Pancreas (tissue), 10 donors: ENCODE data around the gene ARID5A. TPM values are rescaled to one million over a fixed set of nuclear protein-coding genes. Genes with fewer than 3 reads are reported as not detected.
A peak's percentile ranks its signal among the peaks of the same experiment; 100 is the strongest.
"Not testable (repeated sequence)": the region's sequence is repeated elsewhere in the genome, so short reads cannot be mapped to it uniquely, and the experiment has no call there.

Experiments used
- ATAC-seq, 4 donors: fragments of 200-7000 bp; cut with Tn5 transposase; one replicate each; pipeline versions ENCODE4 v1.8.0 to v1.9.1; 2020; ENCODE audit warnings: mild to moderate bottlenecking in 4 of 4, moderate library complexity in 4 of 4
- DNase-seq, 6 donors: peaks; one replicate each; pipeline ENCODE4 v3.0.0-alpha.2; 2020
- FAIRE-seq: peaks from 2 replicates; lab custom pipeline; 2012; peaks lifted over from hg19 to GRCh38; lab: Jason Lieb, UNC
- H3K27ac ChIP-seq, 4 donors: fragments of 200-600 bp; sonication (generic); 1 replicate in 3 of 4; 2 replicates in 1 of 4; pipeline versions ENCODE4 v1.5.0 to v1.8.0; 2020
- H3K27me3 ChIP-seq, 4 donors: fragments of 200-600 bp; one replicate each; pipeline ENCODE4 v1.8.0; 2021
- H3K36me3 ChIP-seq, 3 donors: fragments of 200-600 bp; sonication (generic) in 1 of 3; one replicate each; pipeline versions ENCODE4 v1.5.0 to v1.8.0; 2020 to 2021
- H3K4me1 ChIP-seq, 3 donors: fragments of 200-600 bp; one replicate each; pipeline ENCODE4 v1.8.0; 2021
- H3K4me3 ChIP-seq, 4 donors: fragments of 200-600 bp; sonication (generic) in 2 of 4; one replicate each; pipeline versions ENCODE4 v1.5.0 to v1.8.0; 2020 to 2021
- H3K9me3 ChIP-seq, 4 donors: fragments of 200-600 bp; one replicate each; pipeline ENCODE4 v1.8.0; 2021
- CTCF ChIP-seq, 4 donors: fragments of 200-600 bp; sonication (generic) in 3 of 4; IDR thresholded peaks; one replicate each; pipeline versions ENCODE4 v1.5.0 to v1.8.0; 2021; ENCODE audit warnings: antibody characterized with exemption in 4 of 4
- WGBS, 2 donors: extraction: QIAGEN DNeasy Blood & Tissue Kit; methylation state at CpG; one replicate each; pipeline ENCODE4 v1.1.7; 2013; 5-methylcytosine and 5-hydroxymethylcytosine counted together
- intact Hi-C, 3 donors: fragments of 100-400 bp; cut with DNase I; formaldehyde crosslinking; loops; one replicate each; pipeline versions ENCODE4 v1.11.1 to v1.14.2; 2022
- polyA plus RNA-seq, 2 donors: library from polyadenylated mRNA; stranded (reverse); fragments of 200-250 nt; gene quantifications; one replicate each; pipeline ENCODE4 v1.2.3, GENCODE V29; 2013
- total RNA-seq, 6 donors: library from RNA; stranded (reverse); fragmentation: NEBNext Ultra II Directional in 4 of 6; extraction: Animal tissue kit (Norgen Biotek cat#: 25700) in 4 of 6; gene quantifications; one replicate each; pipeline versions ENCODE4 v1.2.1 to v1.2.4, GENCODE V29; 2021 to 2023
- donor health status: healthy with polysubstance abuse.
- donor health status: DM: no; HTN: no; CAD: no; lungs with moderate emphysema.
- donor health status: DM: no; HTN: no; CAD: no.
- donor health status: control.
- donor health status: control.
- donor health status: Bipolar disorder and iron deficiency.
- donor health status: DM: yes; HTN: yes; CAD: no.
- donor health status: DM: no; HTN: no; CAD: no.
- donor health status: DM: no; HTN: no; CAD: no.
- donor health status: DM: yes; HTN: yes; CAD: no.

The ARID5A gene
- total and polyA plus RNA-seq, 8 donors, result 3.3 to 20.7 (median 6.7) TPM

- Histone ChIP-seq H3K4me1 (no peaks in the 10 kb centered on the region), H3K27ac (no peak overlapping the region), H3K27me3 (no peaks in the 10 kb centered on the region), H3K9me3 (no peaks in the 10 kb centered on the region), H3K4me3 (no peak overlapping the region), H3K36me3 (no peaks in the 10 kb centered on the region)
- no peak for FAIRE-seq
- ATAC-seq, result no peak
- WGBS, 2 donors, result 93 to 95% methylated on average over 14 of the region's 14 CpGs
- DNase-seq, result peak in 1 of 6 donors; percentile 57
- TF ChIP-seq CTCF (IDR thresholded peaks at IDR 0.05), result no peak
- intact Hi-C loops, result loop anchor here in 1 of 3 donors (5.0 kb wide), 1 partner anchor 246 kb away; no protein-coding TSS in a partner anchor
These were observed 14.4 kb downstream of the ARID5A start for GRCh38 chr2:96550787-96551604.

GRCh38 chr2:96551605-96552314, 15.2 kb downstream of the ARID5A start:
- peak in 1 of 6 donors; percentile 65 for DNase-seq
- H3K27ac ChIP-seq, result no peak overlapping the region
- no peak for ATAC-seq
- H3K9me3 ChIP-seq, result no peaks in the 10 kb centered on the region
- WGBS, 2 donors, result 94 to 97% methylated on average over 23 to 25 of the region's 25 CpGs
- no peaks in the 10 kb centered on the region for H3K4me1 ChIP-seq
- no peaks in the 10 kb centered on the region for H3K36me3 ChIP-seq
- no peak for FAIRE-seq
- intact Hi-C loops, result loop anchor here in 1 of 3 donors (5.0 kb wide), 1 partner anchor 246 kb away; no protein-coding TSS in a partner anchor
- H3K4me3 ChIP-seq, result no peak overlapping the region
- no peaks in the 10 kb centered on the region for H3K27me3 ChIP-seq
- no peak for TF ChIP-seq CTCF (IDR thresholded peaks at IDR 0.05)

GRCh38 chr2:96552315-96553175, 16.0 kb downstream of the ARID5A start:
- Histone ChIP-seq H3K4me1 (no peaks in the 10 kb centered on the region), H3K36me3 (no peaks in the 10 kb centered on the region), H3K27me3 (no peaks in the 10 kb centered on the region), H3K4me3 (no peak overlapping the region), H3K27ac (no peak overlapping the region), H3K9me3 (no peaks in the 10 kb centered on the region)
- ATAC-seq, result no peak
- no peak for FAIRE-seq
- 87 to 90% methylated on average over 18 of the region's 18 CpGs for WGBS, 2 donors
- DNase-seq, result peak in 2 of 6 donors; percentile 21 to 55
- no peak for TF ChIP-seq CTCF (IDR thresholded peaks at IDR 0.05)
- intact Hi-C loops, result loop anchor here in 1 of 3 donors (5.0 kb wide), 1 partner anchor 245 kb away; no protein-coding TSS in a partner anchor

GRCh38 chr2:96553176-96553956, 16.8 kb downstream of the ARID5A start:
- 89 to 91% methylated on average over 16 of the region's 16 CpGs for WGBS, 2 donors
- Histone ChIP-seq H3K27me3 (no peaks in the 10 kb centered on the region), H3K36me3 (no peaks in the 10 kb centered on the region), H3K9me3 (no peaks in the 10 kb centered on the region), H3K27ac (no peak overlapping the region), H3K4me1 (no peaks in the 10 kb centered on the region), H3K4me3 (no peak overlapping the region)
- DNase-seq, result peak in 2 of 6 donors; percentile 24 to 58
- intact Hi-C loops, result loop anchor here in 1 of 3 donors (5.0 kb wide), 1 partner anchor 244 kb away; no protein-coding TSS in a partner anchor
- no peak for TF ChIP-seq CTCF (IDR thresholded peaks at IDR 0.05)
- ATAC-seq, result no peak
- no peak for FAIRE-seq

- DNase-seq, result peak in 1 of 6 donors; percentile 5
- WGBS, 2 donors, result 57 to 62% methylated on average over 9 of the region's 9 CpGs
- ATAC-seq, H3K9me3 ChIP-seq, H3K4me1 ChIP-seq, H3K4me3 ChIP-seq, H3K36me3 ChIP-seq, FAIRE-seq, H3K27me3 ChIP-seq, H3K27ac ChIP-seq: not testable (repeated sequence)
- intact Hi-C loops, result loop anchor here in 1 of 3 donors (5.0 kb wide), 1 partner anchor 243 kb away; no protein-coding TSS in a partner anchor
These were observed 17.4 kb downstream of the ARID5A start for GRCh38 chr2:96553957-96554292.
